ENCODE data around the gene MYO9B. TPM values are rescaled to one million over a fixed set of nuclear protein-coding genes. Genes with fewer than 3 reads are reported as not detected.

The MYO9B gene
- total and polyA plus RNA-seq, 2 of the 13 experiments (the other 11 are each of a cell fraction or from before 2014, with no cell fraction given), result 18.0 to 18.3 TPM

DNA sequence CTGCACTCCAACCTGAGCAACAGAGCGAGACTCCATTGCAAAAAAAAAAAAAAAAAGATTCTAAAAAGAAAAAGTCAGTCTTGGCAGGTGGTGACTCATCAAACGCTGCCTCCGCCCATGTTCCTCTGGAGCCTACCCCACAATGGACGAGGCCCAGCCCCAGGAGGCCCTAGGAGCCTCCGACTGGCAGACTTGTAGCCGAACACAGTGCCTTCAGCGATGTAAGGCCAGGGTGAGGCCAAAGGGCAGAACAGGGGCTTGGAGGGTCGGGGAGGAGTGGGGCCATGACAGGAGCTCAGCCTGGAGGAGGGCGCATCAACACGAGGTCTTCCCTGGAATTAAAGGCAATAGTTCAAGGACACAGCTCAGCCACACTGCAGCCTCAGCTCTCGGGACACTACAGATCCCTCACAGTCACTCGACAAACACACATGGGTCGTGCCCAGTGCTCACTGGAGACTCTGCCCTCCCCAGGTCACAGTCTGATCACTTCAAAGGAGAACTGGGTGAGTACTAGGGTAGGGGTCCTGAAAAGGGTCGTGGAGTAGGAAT is 144.7 kb downstream of the MYO9B start (continued):
- TF ChIP-seq, protein P1, sequence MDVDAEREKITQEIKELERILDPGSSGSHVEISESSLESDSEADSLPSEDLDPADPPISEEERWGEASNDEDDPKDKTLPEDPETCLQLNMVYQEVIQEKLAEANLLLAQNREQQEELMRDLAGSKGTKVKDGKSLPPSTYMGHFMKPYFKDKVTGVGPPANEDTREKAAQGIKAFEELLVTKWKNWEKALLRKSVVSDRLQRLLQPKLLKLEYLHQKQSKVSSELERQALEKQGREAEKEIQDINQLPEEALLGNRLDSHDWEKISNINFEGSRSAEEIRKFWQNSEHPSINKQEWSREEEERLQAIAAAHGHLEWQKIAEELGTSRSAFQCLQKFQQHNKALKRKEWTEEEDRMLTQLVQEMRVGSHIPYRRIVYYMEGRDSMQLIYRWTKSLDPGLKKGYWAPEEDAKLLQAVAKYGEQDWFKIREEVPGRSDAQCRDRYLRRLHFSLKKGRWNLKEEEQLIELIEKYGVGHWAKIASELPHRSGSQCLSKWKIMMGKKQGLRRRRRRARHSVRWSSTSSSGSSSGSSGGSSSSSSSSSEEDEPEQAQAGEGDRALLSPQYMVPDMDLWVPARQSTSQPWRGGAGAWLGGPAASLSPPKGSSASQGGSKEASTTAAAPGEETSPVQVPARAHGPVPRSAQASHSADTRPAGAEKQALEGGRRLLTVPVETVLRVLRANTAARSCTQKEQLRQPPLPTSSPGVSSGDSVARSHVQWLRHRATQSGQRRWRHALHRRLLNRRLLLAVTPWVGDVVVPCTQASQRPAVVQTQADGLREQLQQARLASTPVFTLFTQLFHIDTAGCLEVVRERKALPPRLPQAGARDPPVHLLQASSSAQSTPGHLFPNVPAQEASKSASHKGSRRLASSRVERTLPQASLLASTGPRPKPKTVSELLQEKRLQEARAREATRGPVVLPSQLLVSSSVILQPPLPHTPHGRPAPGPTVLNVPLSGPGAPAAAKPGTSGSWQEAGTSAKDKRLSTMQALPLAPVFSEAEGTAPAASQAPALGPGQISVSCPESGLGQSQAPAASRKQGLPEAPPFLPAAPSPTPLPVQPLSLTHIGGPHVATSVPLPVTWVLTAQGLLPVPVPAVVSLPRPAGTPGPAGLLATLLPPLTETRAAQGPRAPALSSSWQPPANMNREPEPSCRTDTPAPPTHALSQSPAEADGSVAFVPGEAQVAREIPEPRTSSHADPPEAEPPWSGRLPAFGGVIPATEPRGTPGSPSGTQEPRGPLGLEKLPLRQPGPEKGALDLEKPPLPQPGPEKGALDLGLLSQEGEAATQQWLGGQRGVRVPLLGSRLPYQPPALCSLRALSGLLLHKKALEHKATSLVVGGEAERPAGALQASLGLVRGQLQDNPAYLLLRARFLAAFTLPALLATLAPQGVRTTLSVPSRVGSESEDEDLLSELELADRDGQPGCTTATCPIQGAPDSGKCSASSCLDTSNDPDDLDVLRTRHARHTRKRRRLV (CRISPR knock-in tag; IDR thresholded peaks at IDR 0.05), result no peak
- no peak for TF ChIP-seq KMT2B (CRISPR knock-in tag; IDR thresholded peaks at IDR 0.05)
- TF ChIP-seq, protein P2, sequence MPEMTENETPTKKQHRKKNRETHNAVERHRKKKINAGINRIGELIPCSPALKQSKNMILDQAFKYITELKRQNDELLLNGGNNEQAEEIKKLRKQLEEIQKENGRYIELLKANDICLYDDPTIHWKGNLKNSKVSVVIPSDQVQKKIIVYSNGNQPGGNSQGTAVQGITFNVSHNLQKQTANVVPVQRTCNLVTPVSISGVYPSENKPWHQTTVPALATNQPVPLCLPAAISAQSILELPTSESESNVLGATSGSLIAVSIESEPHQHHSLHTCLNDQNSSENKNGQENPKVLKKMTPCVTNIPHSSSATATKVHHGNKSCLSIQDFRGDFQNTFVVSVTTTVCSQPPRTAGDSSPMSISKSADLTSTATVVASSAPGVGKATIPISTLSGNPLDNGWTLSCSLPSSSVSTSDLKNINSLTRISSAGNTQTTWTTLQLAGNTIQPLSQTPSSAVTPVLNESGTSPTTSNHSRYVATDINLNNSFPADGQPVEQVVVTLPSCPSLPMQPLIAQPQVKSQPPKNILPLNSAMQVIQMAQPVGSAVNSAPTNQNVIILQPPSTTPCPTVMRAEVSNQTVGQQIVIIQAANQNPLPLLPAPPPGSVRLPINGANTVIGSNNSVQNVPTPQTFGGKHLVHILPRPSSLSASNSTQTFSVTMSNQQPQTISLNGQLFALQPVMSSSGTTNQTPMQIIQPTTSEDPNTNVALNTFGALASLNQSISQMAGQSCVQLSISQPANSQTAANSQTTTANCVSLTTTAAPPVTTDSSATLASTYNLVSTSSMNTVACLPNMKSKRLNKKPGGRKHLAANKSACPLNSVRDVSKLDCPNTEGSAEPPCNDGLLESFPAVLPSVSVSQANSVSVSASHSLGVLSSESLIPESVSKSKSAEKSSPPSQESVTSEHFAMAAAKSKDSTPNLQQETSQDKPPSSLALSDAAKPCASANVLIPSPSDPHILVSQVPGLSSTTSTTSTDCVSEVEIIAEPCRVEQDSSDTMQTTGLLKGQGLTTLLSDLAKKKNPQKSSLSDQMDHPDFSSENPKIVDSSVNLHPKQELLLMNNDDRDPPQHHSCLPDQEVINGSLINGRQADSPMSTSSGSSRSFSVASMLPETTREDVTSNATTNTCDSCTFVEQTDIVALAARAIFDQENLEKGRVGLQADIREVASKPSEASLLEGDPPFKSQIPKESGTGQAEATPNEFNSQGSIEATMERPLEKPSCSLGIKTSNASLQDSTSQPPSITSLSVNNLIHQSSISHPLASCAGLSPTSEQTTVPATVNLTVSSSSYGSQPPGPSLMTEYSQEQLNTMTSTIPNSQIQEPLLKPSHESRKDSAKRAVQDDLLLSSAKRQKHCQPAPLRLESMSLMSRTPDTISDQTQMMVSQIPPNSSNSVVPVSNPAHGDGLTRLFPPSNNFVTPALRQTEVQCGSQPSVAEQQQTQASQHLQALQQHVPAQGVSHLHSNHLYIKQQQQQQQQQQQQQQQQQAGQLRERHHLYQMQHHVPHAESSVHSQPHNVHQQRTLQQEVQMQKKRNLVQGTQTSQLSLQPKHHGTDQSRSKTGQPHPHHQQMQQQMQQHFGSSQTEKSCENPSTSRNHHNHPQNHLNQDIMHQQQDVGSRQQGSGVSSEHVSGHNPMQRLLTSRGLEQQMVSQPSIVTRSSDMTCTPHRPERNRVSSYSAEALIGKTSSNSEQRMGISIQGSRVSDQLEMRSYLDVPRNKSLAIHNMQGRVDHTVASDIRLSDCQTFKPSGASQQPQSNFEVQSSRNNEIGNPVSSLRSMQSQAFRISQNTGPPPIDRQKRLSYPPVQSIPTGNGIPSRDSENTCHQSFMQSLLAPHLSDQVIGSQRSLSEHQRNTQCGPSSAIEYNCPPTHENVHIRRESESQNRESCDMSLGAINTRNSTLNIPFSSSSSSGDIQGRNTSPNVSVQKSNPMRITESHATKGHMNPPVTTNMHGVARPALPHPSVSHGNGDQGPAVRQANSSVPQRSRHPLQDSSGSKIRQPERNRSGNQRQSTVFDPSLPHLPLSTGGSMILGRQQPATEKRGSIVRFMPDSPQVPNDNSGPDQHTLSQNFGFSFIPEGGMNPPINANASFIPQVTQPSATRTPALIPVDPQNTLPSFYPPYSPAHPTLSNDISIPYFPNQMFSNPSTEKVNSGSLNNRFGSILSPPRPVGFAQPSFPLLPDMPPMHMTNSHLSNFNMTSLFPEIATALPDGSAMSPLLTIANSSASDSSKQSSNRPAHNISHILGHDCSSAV (CRISPR knock-in tag; IDR thresholded peaks at IDR 0.05; ENCODE audit: borderline replicate concordance), result no peak
- TF ChIP-seq TAF1 (CRISPR knock-in tag; IDR thresholded peaks at IDR 0.05), result no peak
- TF ChIP-seq ZNF816 (CRISPR knock-in tag; IDR thresholded peaks at IDR 0.05; ENCODE audit: borderline replicate concordance), result no peak
- no peak for TF ChIP-seq HMG20A (CRISPR knock-in tag; IDR thresholded peaks at IDR 0.05; ENCODE audit: borderline replicate concordance)
- TF ChIP-seq, protein P3, sequence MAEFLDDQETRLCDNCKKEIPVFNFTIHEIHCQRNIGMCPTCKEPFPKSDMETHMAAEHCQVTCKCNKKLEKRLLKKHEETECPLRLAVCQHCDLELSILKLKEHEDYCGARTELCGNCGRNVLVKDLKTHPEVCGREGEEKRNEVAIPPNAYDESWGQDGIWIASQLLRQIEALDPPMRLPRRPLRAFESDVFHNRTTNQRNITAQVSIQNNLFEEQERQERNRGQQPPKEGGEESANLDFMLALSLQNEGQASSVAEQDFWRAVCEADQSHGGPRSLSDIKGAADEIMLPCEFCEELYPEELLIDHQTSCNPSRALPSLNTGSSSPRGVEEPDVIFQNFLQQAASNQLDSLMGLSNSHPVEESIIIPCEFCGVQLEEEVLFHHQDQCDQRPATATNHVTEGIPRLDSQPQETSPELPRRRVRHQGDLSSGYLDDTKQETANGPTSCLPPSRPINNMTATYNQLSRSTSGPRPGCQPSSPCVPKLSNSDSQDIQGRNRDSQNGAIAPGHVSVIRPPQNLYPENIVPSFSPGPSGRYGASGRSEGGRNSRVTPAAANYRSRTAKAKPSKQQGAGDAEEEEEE (CRISPR knock-in tag; IDR thresholded peaks at IDR 0.05; ENCODE audit: borderline replicate concordance), result no peak
- TF ChIP-seq STAG1 (CRISPR knock-in tag; IDR thresholded peaks at IDR 0.05), result no peak
- TF ChIP-seq, protein P4, sequence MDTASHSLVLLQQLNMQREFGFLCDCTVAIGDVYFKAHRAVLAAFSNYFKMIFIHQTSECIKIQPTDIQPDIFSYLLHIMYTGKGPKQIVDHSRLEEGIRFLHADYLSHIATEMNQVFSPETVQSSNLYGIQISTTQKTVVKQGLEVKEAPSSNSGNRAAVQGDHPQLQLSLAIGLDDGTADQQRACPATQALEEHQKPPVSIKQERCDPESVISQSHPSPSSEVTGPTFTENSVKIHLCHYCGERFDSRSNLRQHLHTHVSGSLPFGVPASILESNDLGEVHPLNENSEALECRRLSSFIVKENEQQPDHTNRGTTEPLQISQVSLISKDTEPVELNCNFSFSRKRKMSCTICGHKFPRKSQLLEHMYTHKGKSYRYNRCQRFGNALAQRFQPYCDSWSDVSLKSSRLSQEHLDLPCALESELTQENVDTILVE (CRISPR knock-in tag; IDR thresholded peaks at IDR 0.05), result no peak
- no peak for TF ChIP-seq MED13 (CRISPR knock-in tag; IDR thresholded peaks at IDR 0.05)
- peak; percentile 99 for TF ChIP-seq ZNF3 (CRISPR knock-in tag; IDR thresholded peaks at IDR 0.05)
